Femur (tissue), 1 donor: ENCODE data around the gene ZNF385B.

Experiments
- DNase-seq: peaks from one replicate; pipeline ENCODE4 v3.0.0-alpha.2; 2017

Gene ZNF385B

GRCh38 chr2:179429597-179429996 lies 431.8 kb downstream of the ZNF385B start:
- DNase-seq = no peak

- no peak for DNase-seq
Observed at GRCh38 chr2:179429060-179429471, 432.3 kb downstream of the ZNF385B start.

GRCh38 chr2:179428649-179429048 lies 432.8 kb downstream of the ZNF385B start:
- DNase-seq = no peak

- no peak for DNase-seq
Observed at GRCh38 chr2:179427065-179427464, 434.3 kb downstream of the ZNF385B start.

- DNase-seq = no peak
Observed at GRCh38 chr2:179424571-179424970, 436.8 kb downstream of the ZNF385B start.

- peak; percentile 77 for DNase-seq
Observed at GRCh38 chr2:179422037-179422643, 439.3 kb downstream of the ZNF385B start.

- no peak for DNase-seq
Observed at GRCh38 chr2:179417436-179417949, 443.9 kb downstream of the ZNF385B start.

- no peak for DNase-seq
Observed at GRCh38 chr2:179412112-179412511, 449.3 kb downstream of the ZNF385B start.

- DNase-seq = peak; percentile 18
Observed at GRCh38 chr2:179410552-179411356, 450.7 kb downstream of the ZNF385B start.

GRCh38 chr2:179403624-179404023 lies 457.8 kb downstream of the ZNF385B start:
- no peak for DNase-seq

GRCh38 chr2:179393481-179393880 lies 467.9 kb downstream of the ZNF385B start:
- no peak for DNase-seq
